Measurements from ENCODE around the gene FPGT. TPM values are rescaled to one million over a fixed set of nuclear protein-coding genes. Genes with fewer than 3 reads are reported as not detected.

FPGT gene
- total RNA-seq (2014; rRNA removed; shearing (Covaris generic)): 4.2 and 8.3 TPM in 2 replicates
- 1.2 and 2.6 TPM in 2 replicates for polyA plus RNA-seq (2016; fragmentation: Nextera tagmentation; extraction: Ambion mirVana)
- long read RNA-seq: 0 reads

DNA sequence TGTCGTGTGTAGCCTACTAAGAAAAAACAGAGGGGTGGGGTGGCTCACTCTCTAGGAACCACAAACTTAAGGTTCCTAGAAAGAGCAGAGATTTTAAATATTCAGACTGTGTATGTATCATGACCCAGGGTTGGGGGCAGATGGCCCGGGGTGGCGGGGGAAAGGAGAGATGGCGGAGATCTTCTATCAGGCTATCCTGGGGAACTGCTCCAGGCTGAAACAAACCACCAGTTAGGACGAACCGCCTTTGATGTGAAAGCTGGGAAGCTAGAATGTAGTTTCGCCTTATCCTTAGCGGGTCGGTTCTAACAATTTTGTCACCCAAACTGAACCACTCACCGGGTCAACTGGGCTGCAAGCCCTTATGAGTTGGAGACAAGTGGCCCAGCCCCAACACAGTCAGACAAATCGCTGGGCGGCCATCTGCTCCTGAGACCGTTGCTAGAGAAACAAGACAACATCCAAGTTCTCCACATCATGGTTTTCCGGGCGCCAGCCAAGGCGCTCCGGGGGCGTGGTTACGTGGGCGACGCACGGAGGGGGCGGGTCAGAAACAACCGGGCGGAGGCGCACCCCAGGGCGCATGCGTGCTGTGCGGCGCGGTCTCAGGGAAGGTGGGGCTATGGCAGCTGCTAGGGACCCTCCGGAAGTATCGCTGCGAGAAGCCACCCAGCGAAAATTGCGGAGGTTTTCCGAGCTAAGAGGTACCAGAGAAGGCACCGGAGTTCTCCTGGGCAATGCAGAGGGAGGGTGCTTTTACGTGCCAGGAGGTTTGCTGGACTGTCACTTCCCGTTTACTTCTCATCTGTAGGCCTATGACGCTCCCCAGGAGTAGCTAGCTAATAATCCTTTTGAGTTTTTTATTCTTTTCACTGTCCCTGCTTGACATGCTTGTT is at the start of gene FPGT, which contains the start of gene LRRIQ3:
Gene FPGT, plus strand, starts transcription at position 586 of the 896 bp plus-strand sequence. Its CDS starts 37 bp downstream, at position 623.
Gene LRRIQ3, minus strand, starts transcription at position 520 of the 896 bp plus-strand sequence. CDS start 14,492 bp downstream, outside the sequence.
- ATAC-seq: peak; percentile 98
- Histone ChIP-seq H3K4me1 (ENCODE audit: insufficient read depth) (peaks cover 9% of the 10 kb centered on the region; the same call in 1 of the 2 replicates), H3K79me2 (replicated peaks; ENCODE audit: insufficient read depth) (no peaks in the 10 kb centered on the region), H4K20me1 (replicated peaks; ENCODE audit: insufficient read depth) (no peaks in the 10 kb centered on the region), H3K4me2 (peak within 1 kb of the TSS; percentile 84), H3F3A (replicated peaks; ENCODE audit: low read depth) (no peaks in the 10 kb centered on the region), H3K36me3 (ENCODE audit: insufficient read depth) (no peaks in the 10 kb centered on the region), H2AFZ (peak within 1 kb of the TSS; percentile 98), H3K27ac (ENCODE audit: low read depth) (no peak within 1 kb of the TSS; the same call in 1 of the 2 replicates), H3K4me3 (peak within 1 kb of the TSS; percentile 63), H3K9me2 (ENCODE audit: insufficient read depth) (no peaks in the 10 kb centered on the region), H3K27me3 (ENCODE audit: insufficient read depth) (no peaks in the 10 kb centered on the region)
- peak within 1 kb of the TSS; percentile 77 for H3K4me3 Mint-ChIP-seq
- H3K4me1 Mint-ChIP-seq: peaks cover 4% of the 10 kb centered on the region; the same call in 2 of the 3 replicates
- H3K27me3 Mint-ChIP-seq (ENCODE audit: insufficient read depth, low read depth, poor library complexity): peaks cover 4% of the 10 kb centered on the region
- no peaks in the 10 kb centered on the region for H3K36me3 Mint-ChIP-seq (ENCODE audit: low read depth)
- no peaks in the 10 kb centered on the region for H3K9me3 Mint-ChIP-seq
- TF ChIP-seq, protein P1, sequence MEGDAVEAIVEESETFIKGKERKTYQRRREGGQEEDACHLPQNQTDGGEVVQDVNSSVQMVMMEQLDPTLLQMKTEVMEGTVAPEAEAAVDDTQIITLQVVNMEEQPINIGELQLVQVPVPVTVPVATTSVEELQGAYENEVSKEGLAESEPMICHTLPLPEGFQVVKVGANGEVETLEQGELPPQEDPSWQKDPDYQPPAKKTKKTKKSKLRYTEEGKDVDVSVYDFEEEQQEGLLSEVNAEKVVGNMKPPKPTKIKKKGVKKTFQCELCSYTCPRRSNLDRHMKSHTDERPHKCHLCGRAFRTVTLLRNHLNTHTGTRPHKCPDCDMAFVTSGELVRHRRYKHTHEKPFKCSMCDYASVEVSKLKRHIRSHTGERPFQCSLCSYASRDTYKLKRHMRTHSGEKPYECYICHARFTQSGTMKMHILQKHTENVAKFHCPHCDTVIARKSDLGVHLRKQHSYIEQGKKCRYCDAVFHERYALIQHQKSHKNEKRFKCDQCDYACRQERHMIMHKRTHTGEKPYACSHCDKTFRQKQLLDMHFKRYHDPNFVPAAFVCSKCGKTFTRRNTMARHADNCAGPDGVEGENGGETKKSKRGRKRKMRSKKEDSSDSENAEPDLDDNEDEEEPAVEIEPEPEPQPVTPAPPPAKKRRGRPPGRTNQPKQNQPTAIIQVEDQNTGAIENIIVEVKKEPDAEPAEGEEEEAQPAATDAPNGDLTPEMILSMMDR (conservative IDR thresholded peaks at IDR 0.05; ENCODE audit: low read depth in 2 of 2): no peak
- peak; percentile 78 for TF ChIP-seq POLR2AphosphoS5 (IDR thresholded peaks at IDR 0.05; ENCODE audit: low read depth)
- peak; percentile 50; the same call in 1 of the 2 replicates for TF ChIP-seq CREB1 (CRISPR knock-in tag; IDR thresholded peaks at IDR 0.05; ENCODE audit: low read depth)
- peak; percentile 97 for DNase-seq (ENCODE audit: low spot score)
- peak within 1 kb of the TSS; percentile 81 for H3K27ac Mint-ChIP-seq

DNA sequence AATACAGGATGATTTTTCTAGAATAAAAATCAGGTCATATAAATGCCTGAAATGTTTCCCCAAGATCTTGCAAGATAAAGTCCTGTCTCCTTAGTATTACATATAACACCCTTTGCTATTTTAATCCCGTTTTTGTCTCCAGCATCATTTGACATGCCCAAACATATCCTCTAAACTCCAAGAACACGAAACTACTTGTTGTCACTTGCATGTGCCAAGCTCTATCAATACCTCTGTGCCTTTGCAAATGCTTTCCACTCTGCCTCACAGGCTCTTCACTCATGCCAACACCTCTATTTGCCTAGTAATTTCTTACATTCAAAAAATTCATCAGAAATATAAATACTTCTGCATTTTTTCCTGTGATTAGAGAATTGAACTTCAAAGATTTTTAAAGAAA is 38.0 kb upstream of the FPGT start:
- Mint-ChIP-seq H3K4me1 (no peaks in the 10 kb centered on the region), H3K27me3 (ENCODE audit: insufficient read depth, low read depth, poor library complexity) (no peaks in the 10 kb centered on the region), H3K36me3 (ENCODE audit: low read depth) (no peaks in the 10 kb centered on the region), H3K27ac (no peak overlapping the region), H3K4me3 (no peak overlapping the region), H3K9me3 (no peaks in the 10 kb centered on the region)
- H3K4me1 ChIP-seq (ENCODE audit: insufficient read depth): no peaks in the 10 kb centered on the region
- no peak overlapping the region for H3K4me3 ChIP-seq
- H3K9me2 ChIP-seq (ENCODE audit: insufficient read depth): no peaks in the 10 kb centered on the region
- no peak overlapping the region for H2AFZ ChIP-seq
- no peak overlapping the region for H3K27ac ChIP-seq (ENCODE audit: low read depth)
- no peak overlapping the region for H3K4me2 ChIP-seq
- H3K27me3 ChIP-seq (ENCODE audit: insufficient read depth): no peaks in the 10 kb centered on the region
- H4K20me1 ChIP-seq (replicated peaks; ENCODE audit: insufficient read depth): no peaks in the 10 kb centered on the region
- DNase-seq (ENCODE audit: low spot score) (no peak), ATAC-seq (no peak)
- no peaks in the 10 kb centered on the region for H3K36me3 ChIP-seq (ENCODE audit: insufficient read depth)
- TF ChIP-seq, protein P1 (conservative IDR thresholded peaks at IDR 0.05; ENCODE audit: low read depth in 2 of 2): no peak
- no peak for TF ChIP-seq CREB1 (CRISPR knock-in tag; IDR thresholded peaks at IDR 0.05; ENCODE audit: low read depth)
- H3K79me2 ChIP-seq (replicated peaks; ENCODE audit: insufficient read depth): no peaks in the 10 kb centered on the region
- H3F3A ChIP-seq (replicated peaks; ENCODE audit: low read depth): no peaks in the 10 kb centered on the region

Data from GM23338 (cell line).